Caco-2 (cell line): ENCODE measurements around the gene ULK1. TPM values are rescaled to one million over a fixed set of nuclear protein-coding genes. Genes with fewer than 3 reads are reported as not detected.

ENCODE experiments used
- BruUV-seq: library from RNA; stranded (reverse); fragments of 400-500 nt; replicated peaks from 2 replicates; lab custom pipeline; 2021; lab: Mats Ljungman, UMichigan
- CTCF ChIA-PET: fragments of 300-600 bp; sonication (Branson Sonifier 250); formaldehyde crosslinking; loops from one replicate; lab custom pipeline; 2022; ENCODE audit warnings: antibody characterized with exemption; lab: Charles Lee
- POLR2A ChIA-PET: fragments of 300-600 bp; sonication (Branson Sonifier 250); formaldehyde crosslinking; loops from one replicate; lab custom pipeline; 2022; ENCODE audit warnings: antibody characterized with exemption; lab: Charles Lee
- DNase-seq, 2 experiments: peaks; one replicate each; pipeline versions ENCODE4 v3.0.0 to v3.0.0-alpha.2; 2020 to 2022
- H3K27me3 ChIP-seq: replicated peaks from 2 replicates; pipeline ENCODE4 v1.6.0; 2011; ENCODE audit warnings: low read length; ENCODE audit not compliant: control insufficient read depth, insufficient read depth
- H3K36me3 ChIP-seq: 2 replicates; pipeline ENCODE4 v1.5.1; 2011; ENCODE audit warnings: low read length; ENCODE audit not compliant: control insufficient read depth, insufficient read depth
- H3K4me1 ChIP-seq: fragments of 250-450 bp; sonication (Bioruptor Pico); 2 replicates; pipeline ENCODE4 v1.5.1; 2020; ENCODE audit warnings: mild to moderate bottlenecking
- H3K4me3 ChIP-seq: 2 replicates; pipeline ENCODE4 v1.5.1; 2011; ENCODE audit warnings: low read depth, mild to moderate bottlenecking, control low read depth, low read length
- H3K9me3 ChIP-seq: fragments of 250-450 bp; sonication (Bioruptor Pico); 2 replicates; pipeline ENCODE4 v1.5.1; 2020; ENCODE audit warnings: mild to moderate bottlenecking, moderate library complexity
- H3K27ac Mint-ChIP-seq: one replicate; pipeline ENCODE4 v1.8.0; 2022; ENCODE audit warnings: mixed read lengths; ENCODE audit not compliant: unreplicated experiment
- H3K27me3 Mint-ChIP-seq: one replicate; pipeline ENCODE4 v1.8.0; 2022; ENCODE audit warnings: mixed read lengths; ENCODE audit not compliant: insufficient read depth, unreplicated experiment
- H3K36me3 Mint-ChIP-seq: one replicate; pipeline ENCODE4 v1.8.0; 2022; ENCODE audit warnings: mild to moderate bottlenecking, mixed read lengths; ENCODE audit not compliant: insufficient read depth, unreplicated experiment
- H3K4me1 Mint-ChIP-seq: one replicate; pipeline ENCODE4 v1.8.0; 2022; ENCODE audit warnings: low read depth, mixed read lengths; ENCODE audit not compliant: unreplicated experiment
- H3K4me3 Mint-ChIP-seq: one replicate; pipeline ENCODE4 v1.8.0; 2022; ENCODE audit warnings: mild to moderate bottlenecking, moderate library complexity, mixed read lengths; ENCODE audit not compliant: unreplicated experiment
- H3K9me3 Mint-ChIP-seq: one replicate; pipeline ENCODE4 v1.8.0; 2022; ENCODE audit warnings: mixed read lengths; ENCODE audit not compliant: unreplicated experiment
- intact Hi-C: fragments of 100-400 bp; cut with micrococcal nuclease; formaldehyde crosslinking; loops from one replicate; pipeline ENCODE4 v1.10.0; 2022; ENCODE audit not compliant: unreplicated experiment
- total RNA-seq: library from RNA; stranded (reverse); gene quantifications from 2 replicates; pipeline ENCODE4 v1.2.3, GENCODE V29; 2022
- TF ChIP-seq, protein P1 (sequence below), 2 experiments: fragments of 200-600 bp in 1 of 2; IDR thresholded peaks; 1 replicate in 1 of 2; 2 replicates in 1 of 2; pipeline versions ENCODE4 v1.5.1 to v1.8.0; 2011 to 2022; ENCODE audit warnings: antibody characterized with exemption in 1 of 2, control low read depth in 1 of 2, inconsistent platforms in 1 of 2, low read depth in 1 of 2, low read length in 1 of 2, mild to moderate bottlenecking in 1 of 2, moderate library complexity in 1 of 2; ENCODE audit not compliant: insufficient read depth in 1 of 2, severe bottlenecking in 1 of 2, unreplicated experiment in 1 of 2

ULK1 gene
- total RNA-seq, 1 experiment from 2014 or later, result 61.1 TPM

DNA sequence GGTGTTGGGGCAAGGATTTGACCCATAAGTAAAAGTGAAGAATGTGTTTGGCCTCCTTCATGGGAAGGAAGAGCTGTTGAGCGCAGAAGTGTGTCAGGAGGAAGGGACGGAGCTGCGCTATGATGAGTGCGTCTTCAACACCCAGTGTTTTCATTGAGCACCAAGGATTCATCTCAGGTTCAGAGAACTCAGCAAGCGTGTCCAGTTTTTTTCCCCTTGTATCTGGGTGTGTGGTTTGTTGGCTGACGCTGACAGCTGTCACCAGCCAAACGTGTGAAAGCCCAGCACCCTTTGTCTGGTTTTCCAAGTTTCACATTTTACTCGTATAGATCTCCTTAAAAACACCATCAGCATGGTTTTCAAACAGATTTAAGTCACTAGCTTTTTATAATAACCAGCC, 67.6 kb downstream of the ULK1 start:
- DNase-seq, result no peak
- no peaks in the 10 kb centered on the region for H3K27me3 ChIP-seq
- no peak overlapping the region for H3K4me3 ChIP-seq
- no peaks in the 10 kb centered on the region for H3K27me3 Mint-ChIP-seq
- TF ChIP-seq, protein P1, sequence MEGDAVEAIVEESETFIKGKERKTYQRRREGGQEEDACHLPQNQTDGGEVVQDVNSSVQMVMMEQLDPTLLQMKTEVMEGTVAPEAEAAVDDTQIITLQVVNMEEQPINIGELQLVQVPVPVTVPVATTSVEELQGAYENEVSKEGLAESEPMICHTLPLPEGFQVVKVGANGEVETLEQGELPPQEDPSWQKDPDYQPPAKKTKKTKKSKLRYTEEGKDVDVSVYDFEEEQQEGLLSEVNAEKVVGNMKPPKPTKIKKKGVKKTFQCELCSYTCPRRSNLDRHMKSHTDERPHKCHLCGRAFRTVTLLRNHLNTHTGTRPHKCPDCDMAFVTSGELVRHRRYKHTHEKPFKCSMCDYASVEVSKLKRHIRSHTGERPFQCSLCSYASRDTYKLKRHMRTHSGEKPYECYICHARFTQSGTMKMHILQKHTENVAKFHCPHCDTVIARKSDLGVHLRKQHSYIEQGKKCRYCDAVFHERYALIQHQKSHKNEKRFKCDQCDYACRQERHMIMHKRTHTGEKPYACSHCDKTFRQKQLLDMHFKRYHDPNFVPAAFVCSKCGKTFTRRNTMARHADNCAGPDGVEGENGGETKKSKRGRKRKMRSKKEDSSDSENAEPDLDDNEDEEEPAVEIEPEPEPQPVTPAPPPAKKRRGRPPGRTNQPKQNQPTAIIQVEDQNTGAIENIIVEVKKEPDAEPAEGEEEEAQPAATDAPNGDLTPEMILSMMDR (IDR thresholded peaks at IDR 0.05; ENCODE audit: insufficient read depth in 1 of 2, low read depth in 1 of 2, low read length in 1 of 2, severe bottlenecking in 1 of 2, unreplicated experiment in 1 of 2), result no peak
- no peaks in the 10 kb centered on the region for H3K4me1 ChIP-seq
- H3K9me3 Mint-ChIP-seq, result no peaks in the 10 kb centered on the region
- H3K4me1 Mint-ChIP-seq, result no peaks in the 10 kb centered on the region
- no peaks in the 10 kb centered on the region for H3K36me3 ChIP-seq
- no TSS peak for BruUV-seq
- H3K27ac Mint-ChIP-seq, result no peak overlapping the region
- ChIA-PET POLR2A (no interaction called here), CTCF (no interaction called here)
- H3K9me3 ChIP-seq, result no peaks in the 10 kb centered on the region
- H3K36me3 Mint-ChIP-seq, result peaks cover 14% of the 10 kb centered on the region
- intact Hi-C loops, result no loop called here
- no peak overlapping the region for H3K4me3 Mint-ChIP-seq

DNA sequence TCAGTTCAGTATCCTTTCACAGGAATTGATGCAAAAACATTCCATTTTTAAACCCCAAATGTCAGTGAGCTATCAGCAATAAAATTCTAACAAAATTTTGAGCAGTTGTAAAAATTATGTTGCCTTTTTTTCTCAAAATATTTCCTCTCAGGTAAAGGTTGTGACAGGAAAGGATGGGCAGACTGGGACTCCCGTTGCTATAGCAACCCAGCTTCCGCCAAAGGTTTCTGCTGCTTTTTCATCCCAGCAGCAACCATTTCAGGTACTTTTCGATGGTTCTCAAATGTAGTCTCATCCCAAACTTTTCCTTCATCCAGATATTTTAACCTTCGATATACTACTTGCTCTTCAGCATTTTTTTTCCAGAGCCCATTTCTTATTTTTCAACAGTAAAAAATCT, 69.0 kb downstream of the ULK1 start:
- no peaks in the 10 kb centered on the region for H3K36me3 ChIP-seq
- POLR2A ChIA-PET, result no interaction called here
- TF ChIP-seq, protein P1 (IDR thresholded peaks at IDR 0.05; ENCODE audit: insufficient read depth in 1 of 2, low read depth in 1 of 2, low read length in 1 of 2, severe bottlenecking in 1 of 2, unreplicated experiment in 1 of 2), result no peak
- Mint-ChIP-seq H3K27ac (no peak overlapping the region), H3K36me3 (peaks cover 14% of the 10 kb centered on the region), H3K4me3 (no peak overlapping the region), H3K27me3 (no peaks in the 10 kb centered on the region), H3K4me1 (no peaks in the 10 kb centered on the region), H3K9me3 (no peaks in the 10 kb centered on the region)
- BruUV-seq, result no TSS peak
- no peaks in the 10 kb centered on the region for H3K9me3 ChIP-seq
- H3K27me3 ChIP-seq, result no peaks in the 10 kb centered on the region
- intact Hi-C loops, result no loop called here
- no peak for DNase-seq
- H3K4me3 ChIP-seq, result no peak overlapping the region
- CTCF ChIA-PET, result no interaction called here
- H3K4me1 ChIP-seq, result no peaks in the 10 kb centered on the region

DNA sequence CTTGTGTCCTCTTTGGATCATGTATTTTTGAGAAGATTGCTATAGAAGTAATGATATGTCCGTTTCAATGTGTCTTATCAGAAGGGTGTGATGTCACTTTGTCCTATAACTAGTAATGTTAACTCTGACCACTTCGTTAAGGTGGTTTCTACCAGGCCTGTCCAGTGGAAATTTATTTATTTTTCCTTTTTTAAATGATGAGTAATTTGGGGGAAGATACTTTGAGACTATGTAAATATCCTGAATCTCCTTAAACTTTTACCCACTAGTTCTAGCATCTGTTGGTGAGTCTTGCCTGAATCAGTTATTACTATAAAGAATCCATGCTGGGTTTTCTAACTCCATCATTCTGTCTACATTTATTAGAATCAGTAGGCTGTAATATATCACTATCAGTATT, 70.7 kb downstream of the ULK1 start:
- Histone ChIP-seq H3K36me3 (no peaks in the 10 kb centered on the region), H3K27me3 (no peaks in the 10 kb centered on the region), H3K4me3 (no peak overlapping the region), H3K9me3 (no peaks in the 10 kb centered on the region), H3K4me1 (no peaks in the 10 kb centered on the region)
- DNase-seq, result no peak
- ChIA-PET CTCF (no interaction called here), POLR2A (no interaction called here)
- Mint-ChIP-seq H3K36me3 (peaks cover 14% of the 10 kb centered on the region), H3K27ac (no peak overlapping the region), H3K4me3 (no peak overlapping the region), H3K9me3 (no peaks in the 10 kb centered on the region), H3K4me1 (no peaks in the 10 kb centered on the region), H3K27me3 (no peaks in the 10 kb centered on the region)
- intact Hi-C loops, result no loop called here
- BruUV-seq, result no TSS peak
- TF ChIP-seq, protein P1 (IDR thresholded peaks at IDR 0.05; ENCODE audit: insufficient read depth in 1 of 2, low read depth in 1 of 2, low read length in 1 of 2, severe bottlenecking in 1 of 2, unreplicated experiment in 1 of 2), result no peak
